Stimulated activated CD8-positive, alpha-beta memory T cell treated with anti-CD3 and anti-CD28 coated beads, Interleukin-7, amount 100 ng/mL, for 24 hours (primary cell): ENCODE data around the gene MSH4.
"Not testable (repeated sequence)": the region's sequence is repeated elsewhere in the genome, so short reads cannot be mapped to it uniquely, and the experiment has no call there.

Source experiments
- DNase-seq: peaks from one replicate; pipeline ENCODE4 v3.0.0-alpha.2; 2020; ENCODE audit warnings: low read depth

The MSH4 gene

DNA sequence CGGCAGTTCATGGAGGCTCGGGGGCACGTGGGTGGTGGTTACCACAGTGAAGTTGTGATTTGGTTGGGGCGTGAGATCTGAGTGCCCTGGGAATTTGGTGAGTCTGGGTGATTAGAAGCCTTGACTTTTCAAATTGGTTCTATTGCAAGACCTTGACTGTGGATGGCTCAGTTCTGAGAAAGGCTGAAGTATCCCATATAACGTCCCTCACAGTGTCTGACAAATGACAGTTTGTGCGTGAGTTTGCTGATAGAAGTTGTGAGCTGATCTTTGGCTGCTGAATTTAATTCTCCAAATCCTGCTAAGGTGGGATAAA is 549 bp downstream of the MSH4 start:
- no peak for DNase-seq

DNA sequence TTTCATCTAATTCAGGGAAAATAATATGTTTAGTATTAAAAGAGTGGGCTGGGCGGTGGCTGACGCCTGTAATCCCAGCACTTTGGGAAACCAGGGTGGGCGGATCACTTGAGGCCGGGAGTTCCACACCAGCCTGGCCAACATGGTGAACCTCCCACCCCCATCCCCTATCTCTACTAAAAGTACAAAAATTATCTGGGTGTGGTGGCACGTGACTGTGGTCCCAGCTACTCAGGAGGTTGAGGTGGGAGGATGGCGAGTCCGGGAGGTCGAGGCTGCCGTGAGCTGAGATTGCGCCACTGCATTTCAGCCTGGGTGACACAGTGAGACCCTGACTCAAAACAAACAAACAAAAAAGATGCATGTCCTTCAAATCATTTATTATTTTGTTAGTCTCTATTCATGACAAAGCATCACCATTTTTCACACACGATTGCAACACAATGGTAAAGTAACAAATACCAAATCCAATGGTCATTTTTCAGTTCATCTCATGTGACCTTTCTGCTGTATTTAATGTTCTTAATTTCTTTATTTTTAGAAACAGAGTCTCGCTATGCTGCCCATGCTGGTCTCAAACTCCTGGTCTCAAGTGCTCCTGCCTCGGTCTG is 1.0 kb downstream of the MSH4 start:
- no peak for DNase-seq

DNA sequence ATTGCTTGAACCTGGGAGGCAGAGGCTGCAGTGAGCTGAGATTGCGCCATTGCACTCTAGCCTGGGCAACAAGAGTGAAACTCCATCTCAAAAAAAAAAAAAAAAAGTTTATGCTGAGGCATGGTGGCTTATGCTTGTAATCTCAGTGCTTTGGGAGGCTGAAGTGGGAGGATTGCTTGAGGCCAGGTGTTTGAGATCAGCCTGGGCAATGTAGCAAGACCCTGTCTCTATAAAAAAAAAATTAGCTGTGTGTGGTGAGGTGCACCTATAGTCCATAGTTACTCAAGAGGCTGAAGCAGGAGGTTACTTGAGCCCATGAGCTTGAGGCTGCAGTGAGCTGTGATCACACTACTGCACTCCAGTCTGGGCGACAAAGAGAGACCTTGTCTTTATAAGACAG is 4.8 kb downstream of the MSH4 start:
- not testable (repeated sequence) for DNase-seq

DNA sequence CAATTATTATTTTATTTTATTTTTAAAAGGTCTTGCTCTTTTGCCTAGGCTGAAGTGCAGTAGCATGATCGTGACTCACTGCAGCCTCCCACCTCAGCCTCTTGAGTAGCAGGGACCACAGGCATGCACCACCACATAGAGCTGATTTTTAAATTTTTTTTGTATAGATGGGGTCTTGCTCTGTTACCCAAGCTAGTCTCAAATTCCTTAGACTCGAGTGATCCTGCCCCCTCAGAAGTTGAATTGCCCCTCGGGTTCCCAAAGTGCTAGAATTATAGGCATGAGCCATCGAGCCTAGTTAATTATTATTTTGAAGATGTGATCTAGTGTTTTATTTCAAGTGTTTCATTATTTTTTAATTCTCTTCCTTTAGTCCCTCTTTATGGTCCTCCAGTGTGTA is 12.2 kb downstream of the MSH4 start:
- DNase-seq = no peak

DNA sequence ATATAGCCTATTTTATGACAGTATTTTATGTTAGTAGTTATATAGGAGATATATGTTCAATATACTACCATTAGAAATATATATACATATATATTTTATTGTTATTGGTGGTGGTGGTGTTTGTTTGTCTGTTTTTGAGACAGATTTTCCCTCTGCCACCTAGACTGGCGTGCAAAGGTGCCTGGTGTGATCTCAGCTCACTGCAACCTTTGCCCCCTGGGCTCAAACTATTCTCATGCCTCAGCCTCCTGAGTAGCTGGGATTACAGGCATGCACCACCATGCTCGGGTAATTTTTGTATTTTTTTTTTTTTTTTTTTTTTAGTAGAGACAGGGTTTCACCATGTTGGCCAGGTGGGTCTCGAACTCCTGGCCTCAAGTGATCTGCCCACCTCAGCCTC is 13.4 kb downstream of the MSH4 start:
- not testable (repeated sequence) for DNase-seq

DNA sequence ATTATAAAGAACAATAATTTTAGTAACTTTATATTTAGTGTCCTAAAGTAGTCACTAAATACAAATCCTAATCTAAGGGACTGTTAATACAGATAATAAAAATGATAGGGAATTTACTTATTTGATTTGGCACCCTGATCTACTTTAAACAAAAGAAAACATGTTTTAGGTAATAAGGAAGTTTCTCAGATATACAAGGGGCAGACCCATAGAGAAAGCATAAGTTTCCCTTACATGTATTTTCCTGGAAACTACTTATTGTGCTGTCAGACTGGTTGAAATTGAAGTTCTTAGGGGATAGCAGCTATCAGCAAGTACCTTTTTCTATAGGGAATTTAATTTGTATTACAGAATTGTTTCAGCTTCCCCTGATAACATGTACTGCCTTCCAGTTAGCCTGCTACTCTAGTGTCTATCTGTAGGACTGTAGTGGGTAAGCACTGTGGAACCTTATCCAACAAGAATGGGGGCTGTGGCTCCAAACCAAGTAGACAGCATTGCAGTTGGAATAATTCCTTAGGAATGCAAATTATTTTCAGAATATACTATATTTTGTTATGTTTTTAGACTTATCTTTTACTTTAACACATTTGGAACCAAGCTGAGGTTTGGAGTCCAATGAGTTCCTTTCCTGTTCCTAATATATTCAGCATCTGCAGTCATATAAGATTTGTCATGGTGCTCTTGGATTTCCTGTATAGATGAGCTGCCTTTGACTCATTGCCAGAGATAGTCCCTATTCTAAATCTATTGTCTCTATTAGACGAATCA is 14.7 kb downstream of the MSH4 start:
- no peak for DNase-seq

DNA sequence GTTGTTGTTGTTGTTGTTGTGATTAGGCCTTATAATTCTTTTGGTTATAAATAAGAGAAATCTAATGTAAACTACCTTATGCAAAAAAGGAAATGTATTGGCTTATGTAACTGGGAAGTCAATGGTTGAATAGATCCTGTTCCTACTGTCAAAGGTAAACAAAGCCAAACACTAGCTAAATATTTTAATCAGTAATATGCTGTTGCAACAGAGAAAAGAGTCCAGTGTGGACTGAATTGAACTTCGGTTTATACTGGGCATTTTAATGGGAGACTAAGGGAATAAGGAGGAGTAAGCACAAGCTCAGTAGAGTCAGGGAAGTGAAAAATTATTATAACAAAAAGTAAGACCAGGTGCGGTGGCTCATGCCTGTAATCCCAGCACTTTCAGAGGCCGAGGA is 15.4 kb downstream of the MSH4 start:
- no peak for DNase-seq

DNA sequence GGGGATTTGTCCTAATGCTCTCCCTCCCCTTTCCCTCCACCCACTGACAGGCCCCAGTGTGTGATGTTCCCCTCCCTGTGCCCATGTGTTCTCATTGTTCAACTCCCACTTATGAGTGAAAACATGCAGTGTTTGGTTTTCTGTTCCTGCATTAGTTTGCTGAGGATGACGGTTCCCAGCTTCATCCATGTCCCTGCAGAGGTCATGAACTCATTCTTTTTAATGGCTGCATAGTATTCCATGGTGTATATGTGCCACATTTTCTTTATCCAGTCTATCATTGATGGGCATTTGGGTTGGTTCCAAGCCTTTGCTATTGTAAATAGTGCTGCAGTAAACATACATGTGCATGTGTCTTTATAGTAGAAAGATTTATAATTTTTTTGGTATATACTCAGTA is 26.9 kb downstream of the MSH4 start:
- DNase-seq = not testable (repeated sequence)

DNA sequence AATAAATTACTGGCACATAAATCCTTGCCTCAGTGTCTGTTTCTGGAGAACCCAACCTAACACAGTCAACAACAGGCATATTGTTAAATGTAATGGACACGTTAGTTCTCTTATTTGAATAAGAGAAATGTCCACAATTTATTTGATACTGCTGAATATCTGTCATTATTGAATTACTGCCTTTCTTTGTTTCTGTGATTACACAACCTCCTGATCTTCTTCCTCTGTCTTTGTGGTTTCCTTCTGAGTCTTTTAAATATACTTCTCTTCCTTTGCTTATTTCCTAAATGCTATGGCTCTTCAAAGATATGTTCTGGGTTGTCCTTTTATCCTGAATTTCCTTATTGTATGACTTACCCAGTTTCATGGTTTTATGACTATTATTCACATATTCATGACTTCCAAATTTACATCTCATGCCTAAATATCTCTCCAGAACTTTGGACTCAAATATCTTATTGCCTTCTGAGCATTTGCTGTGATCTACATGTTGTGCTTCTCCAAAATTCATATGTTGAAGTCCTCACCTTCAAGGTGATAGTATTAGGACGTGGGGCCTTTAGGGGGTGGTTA is 39.9 kb downstream of the MSH4 start:
- no peak for DNase-seq

DNA sequence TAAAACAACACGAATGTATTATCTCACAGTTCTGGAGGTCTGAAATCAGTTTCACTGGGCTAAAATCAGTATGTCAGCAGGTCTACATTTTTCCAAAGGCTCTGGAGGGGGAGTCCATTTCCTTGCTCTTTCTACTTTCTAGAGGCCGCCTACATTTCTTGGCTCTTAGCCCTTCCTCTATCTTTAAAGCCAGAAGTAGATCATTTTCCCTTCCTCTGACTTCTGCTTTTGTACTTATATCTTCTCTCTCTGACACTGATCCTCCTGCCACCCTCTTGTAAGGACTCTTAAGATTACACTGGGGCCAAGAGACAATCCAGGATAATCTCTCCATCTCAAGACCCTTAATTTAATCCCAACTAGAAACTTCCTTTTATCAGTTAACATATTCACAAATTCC is 41.4 kb downstream of the MSH4 start:
- DNase-seq = no peak

DNA sequence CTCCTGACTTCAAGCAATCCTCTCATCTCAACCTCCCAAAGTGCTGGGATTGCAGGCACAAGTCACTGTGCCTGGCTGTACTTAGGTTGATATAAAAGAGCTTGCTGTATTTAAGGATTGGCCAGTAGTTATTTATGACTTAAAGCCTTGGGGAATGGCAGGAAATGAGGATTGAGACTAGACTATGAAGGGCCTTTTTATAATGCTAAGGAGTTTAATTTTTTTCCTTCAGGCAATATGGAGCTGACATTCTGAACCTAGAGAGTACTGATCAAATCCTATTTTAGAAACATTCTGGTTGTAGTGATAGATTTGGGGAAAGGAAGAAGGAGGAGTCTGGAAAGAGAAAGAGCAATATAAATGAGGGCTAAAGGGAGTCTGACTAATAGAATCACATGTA is 44.7 kb downstream of the MSH4 start:
- DNase-seq = no peak

DNA sequence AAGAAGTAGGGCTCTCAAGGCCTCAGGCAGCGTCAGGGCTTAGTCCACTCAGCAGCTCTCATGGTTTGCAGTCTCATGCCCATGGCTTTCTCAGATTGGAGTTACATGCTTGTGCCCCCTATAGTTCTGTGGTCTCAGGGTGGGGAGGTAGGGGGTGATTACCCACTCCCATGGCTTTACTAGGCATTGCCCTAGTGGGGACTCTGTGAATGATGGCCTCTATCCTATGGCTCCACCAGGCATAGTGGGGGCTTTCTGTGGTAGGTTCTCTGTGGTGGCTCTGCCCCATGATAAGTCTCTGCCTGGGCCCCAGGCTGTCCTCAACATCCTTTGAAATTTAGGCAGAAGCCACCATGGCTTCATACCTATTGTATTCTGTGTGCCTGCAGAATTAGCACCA is 48.9 kb downstream of the MSH4 start:
- no peak for DNase-seq

DNA sequence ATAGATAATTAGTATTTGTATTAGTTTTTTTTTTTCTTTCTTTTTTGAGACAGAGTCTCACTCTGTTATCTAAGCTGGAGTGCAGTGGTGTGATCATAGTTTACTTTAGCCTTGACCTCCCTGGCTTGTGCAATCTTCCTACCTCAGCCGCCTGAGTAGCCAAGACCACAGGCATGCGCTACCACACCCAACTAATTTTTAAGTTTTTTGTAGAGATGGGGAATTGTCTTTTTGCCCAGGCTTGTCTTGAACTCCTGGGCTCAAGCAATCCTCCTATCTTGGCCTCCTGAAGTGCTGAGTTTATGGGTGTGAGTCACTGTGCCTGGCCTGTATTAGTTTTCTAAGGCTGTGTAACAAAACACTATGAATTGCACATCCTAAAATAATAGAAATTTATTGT is 58.3 kb downstream of the MSH4 start:
- no peak for DNase-seq

DNA sequence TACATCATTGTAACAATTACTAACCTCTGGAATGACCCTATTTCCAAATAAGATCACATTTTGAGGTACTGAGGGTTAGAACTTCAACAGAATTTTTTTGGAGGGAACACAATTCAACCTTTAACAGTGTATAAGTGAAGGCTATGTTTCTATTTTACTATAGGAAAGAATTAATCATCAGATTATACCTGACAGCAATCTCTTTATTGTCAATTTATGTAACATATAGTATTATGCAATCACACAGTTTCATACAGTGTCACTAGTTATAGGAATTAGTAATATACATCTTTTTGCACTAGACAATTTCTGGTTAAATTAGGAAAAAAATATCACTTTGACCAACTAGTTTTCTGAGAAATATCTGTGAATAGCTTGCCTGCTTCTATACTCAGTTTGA is 59.1 kb downstream of the MSH4 start:
- DNase-seq = no peak

DNA sequence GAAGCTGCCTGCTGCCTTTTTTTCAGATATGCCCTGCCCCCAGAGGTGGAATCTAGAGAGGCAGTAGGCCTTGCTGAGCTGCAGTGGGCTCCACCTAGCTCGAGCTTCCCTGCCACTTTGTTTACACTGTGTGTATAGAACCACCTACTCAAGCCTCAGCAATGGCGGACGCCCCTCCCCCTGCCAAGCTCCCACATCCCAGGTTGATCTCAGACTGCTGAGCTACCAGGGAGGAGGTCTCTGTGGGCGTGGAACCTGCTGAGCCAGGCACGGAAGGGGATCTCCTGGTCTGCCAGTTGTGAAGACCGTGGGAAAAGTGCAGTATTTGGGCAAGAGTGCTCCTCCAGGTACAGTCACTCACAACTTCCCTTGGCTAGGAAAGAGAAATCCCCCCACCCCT is 65.1 kb downstream of the MSH4 start:
- no peak for DNase-seq

DNA sequence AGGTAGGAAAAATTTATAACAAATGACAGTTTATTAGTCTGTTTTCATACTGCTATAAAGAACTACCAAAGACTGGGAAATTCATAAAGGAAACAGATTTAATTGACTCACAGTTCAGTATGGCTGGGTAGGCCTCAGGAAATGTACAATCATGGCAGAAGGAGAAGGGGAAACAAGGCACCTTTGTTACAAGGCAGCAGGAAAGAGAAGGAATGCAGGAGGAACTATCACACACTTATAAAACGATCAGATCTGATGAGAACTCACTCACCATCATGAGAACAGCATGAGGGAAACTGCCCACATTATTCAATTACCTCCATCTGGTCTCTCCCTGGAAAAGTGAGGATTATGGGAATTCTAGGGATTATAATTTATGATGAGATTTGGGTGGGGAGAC is 74.3 kb downstream of the MSH4 start:
- DNase-seq = no peak

DNA sequence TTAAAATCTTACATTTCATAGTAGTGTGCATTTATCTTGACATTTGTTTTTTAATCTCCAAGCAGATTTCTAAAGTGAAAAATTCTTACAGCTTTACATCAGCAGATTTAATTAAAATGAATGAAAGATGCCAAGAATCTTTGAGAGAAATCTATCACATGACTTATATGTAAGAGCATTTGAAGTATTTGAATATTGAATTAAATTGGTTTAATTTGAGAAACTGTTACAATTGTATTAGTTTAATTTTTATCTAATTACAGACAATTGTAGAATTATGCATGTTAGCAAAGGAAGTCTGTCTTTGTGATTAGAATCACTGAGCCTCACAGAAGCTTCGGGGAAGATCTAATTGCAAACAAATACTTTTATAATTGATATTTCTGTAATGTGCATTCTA is 83.3 kb downstream of the MSH4 start:
- no peak for DNase-seq

DNA sequence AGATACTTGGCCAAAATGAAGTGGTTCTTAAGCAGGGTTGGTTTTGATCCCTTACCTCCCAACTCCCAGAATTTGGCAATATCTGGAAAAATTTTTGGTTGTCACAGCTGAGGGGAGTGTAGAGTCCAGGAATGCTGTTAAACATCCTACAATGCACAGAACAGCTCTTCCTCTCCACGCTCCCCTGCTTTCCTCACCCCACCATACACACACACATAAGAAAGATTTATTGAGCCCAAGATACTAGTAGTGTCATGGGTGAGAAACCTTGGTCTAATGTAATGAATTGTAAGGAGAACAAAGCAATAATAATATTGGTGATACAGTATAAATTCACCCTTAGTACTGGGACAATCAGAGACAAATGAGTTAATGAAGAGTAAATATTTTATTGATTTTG is 87.8 kb downstream of the MSH4 start:
- DNase-seq = no peak

DNA sequence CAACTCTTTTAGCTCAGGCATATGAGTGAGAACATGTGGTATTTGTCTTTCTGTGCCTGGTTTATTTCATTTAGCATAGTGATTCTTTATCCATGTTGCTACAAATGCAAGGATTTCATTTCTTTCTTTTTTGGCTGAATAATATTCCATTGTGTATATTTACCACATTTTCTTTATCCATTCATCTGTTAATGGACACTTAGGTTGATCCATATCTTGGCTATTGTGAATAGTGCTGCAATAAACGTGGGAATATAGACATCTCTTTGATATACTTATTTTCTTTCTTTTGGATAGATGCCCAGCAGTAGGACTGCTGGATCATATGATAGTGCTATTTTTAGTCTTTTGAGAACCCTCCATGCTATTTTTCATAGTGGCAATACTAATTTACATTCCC is 104.7 kb downstream of the MSH4 start:
- no peak for DNase-seq

DNA sequence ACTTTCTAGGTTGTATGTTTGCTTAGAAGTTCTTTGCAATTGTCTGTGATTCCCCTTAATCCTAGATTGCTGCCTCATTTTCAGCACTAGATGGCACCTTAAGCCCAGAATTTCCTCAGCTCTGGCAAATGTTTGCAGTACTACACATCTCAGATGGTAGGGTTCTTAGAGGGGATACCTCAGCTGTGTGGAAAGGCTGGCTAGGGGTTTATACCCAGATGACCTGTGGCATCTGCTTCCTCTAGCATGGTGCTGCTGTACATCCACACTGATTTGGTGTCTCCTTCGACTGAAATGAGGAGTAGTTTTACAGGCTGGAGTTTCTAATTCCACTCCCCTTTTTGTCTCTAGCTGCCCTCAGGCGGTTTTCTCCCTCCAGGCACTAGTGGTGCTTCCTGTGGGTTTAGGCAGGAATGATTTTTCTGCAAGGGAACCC is 112.1 kb downstream of the MSH4 start:
- DNase-seq = no peak

DNA sequence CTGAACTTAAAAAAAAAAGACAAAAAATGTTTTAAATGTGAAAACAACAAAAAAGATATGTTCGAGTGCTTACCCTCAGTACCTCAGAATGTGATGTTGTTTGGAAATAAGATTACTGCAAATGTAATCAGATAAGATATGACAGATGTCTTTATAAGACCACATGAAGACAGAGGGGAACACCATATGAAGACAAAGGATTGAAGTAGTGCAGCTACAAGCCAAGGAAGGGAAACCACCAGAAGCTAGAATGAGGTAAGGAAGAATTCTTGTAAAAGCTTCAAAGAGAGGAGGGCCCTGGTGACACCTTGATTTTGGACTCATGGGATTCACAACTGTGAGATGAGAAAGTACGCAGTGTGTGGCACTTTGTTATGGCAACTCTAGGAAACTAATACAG is 120.2 kb downstream of the MSH4 start:
- DNase-seq = no peak

DNA sequence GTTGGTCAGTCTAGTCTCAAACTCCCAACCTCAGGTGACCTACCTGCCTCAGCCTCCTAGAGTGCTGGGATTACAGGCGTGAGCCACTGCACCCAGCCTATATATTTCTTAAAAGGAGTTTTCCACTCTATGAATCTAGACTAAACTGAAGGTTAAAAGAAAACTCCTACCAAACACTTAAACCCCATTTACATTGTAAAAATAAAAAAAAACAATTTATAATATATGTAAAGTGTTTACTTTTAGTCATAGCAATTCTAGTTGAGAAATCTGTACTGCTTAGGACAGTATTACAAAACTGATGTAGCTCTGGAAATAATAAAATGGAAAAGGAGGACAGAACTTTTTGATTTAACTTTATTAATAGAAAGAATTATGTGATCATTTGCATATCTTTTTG is 126.0 kb downstream of the MSH4 start:
- no peak for DNase-seq

DNA sequence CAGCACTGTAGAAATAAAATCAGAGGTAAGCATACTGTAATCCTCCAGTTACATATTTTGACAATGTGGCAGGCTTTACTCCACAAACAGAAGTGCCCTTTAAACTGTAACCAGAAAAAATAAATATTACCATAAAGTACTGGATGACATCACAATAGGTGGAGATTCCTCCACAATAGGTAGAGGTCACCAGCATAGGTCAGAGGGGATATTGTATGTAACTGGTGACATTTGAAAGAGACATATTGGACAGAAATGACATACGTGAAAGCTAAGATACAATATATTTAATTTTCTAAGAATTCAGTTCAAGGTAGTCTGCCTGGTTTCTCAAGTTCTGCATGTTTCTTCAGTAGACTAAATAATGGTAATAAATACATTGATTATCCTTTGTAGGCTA is 135.6 kb downstream of the MSH4 start, which contains the start of gene ASB17:
Gene ASB17, minus strand, starts transcription at position 101 of the 400 bp plus-strand sequence. CDS start 113 bp downstream, outside the sequence.
- DNase-seq = no peak

DNA sequence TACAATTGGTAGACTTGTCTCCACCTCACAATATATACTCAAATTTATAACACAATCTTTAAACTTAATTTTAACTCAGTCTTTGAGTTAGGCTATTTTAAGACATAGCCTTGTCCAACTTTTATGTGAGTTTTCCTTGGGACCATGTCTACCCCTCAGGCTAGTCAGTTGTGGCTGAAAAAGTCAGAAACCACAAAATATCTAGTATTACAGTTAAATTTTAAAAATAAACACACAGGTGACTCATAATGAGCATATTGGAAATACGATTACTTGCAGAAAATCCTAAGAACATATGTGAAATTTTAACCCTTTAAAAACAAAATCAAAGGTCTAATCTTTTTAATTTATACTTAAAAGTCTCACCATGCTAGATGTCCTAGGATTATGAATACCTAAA is 140.4 kb downstream of the MSH4 start:
- no peak for DNase-seq
